HPDE6-E6E7 (cell line): ENCODE results near the gene TNK1.

Experiments
- DNase-seq: peaks from one replicate; pipeline ENCODE4 v3.0.0; 2011; ENCODE audit warnings: missing footprints; ENCODE audit errors: extremely low spot score

The TNK1 gene

DNA sequence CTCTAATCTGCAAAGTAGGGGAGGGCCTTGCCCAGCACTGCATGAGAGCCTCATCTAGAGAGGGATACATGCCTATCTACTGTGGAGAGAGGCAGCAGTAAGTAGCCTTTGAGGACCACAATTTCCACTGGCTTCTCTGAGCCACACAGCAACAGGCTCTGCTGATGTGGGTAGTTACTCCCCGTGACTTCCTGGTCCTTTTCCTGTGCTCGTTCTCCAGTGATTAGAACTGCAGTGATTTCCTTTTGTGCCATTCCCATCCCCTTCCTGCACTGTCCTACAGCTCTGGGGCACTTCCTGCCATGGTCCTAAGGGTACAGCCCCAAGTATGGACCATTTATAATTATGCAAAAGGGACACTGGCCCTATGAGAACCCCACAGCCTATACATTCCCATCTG, 10.4 kb downstream of the TNK1 start:
- no peak for DNase-seq

DNA sequence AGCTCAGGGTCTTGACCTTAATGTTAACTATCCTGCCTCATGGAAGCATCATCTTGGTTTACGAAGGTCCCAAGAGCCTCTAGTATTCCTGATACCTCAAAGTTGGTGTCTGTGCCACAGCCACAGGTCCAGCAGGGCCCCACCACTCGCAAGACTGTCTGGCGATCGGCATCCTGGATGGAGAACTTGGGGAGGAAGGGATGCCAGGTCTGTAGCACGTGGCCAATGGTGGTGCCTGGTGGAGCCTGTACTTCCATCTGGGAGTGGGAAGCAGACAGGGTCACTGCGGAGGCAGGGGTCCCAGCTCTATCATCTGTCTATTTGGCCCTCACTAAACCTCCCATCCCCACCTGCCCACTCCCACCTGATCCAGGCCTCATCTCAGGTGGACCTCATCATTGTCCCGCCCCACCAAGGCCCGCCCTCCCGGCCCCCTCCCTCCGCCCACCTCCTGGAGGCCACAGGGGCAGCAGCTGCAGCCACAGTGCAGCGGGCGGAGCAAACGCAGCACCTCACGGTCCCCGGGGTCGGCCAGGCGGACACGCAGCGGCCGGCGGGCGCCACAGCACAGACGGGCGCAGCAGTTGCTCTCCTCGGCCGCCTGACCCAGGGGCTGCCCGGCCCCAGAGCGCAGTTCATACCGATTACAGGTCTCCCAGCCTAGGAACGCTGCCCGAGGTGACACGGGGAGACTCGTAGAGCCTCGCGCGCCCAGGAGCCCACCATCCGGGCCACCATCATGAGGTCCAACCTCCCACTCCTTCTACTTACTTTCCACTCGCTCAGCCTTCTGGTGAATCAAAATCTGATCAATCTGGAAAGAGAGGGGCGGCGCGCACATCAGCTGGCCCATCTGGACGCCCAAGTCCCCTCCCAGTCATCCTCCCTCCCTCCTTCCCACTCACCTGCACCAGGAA, 12.1 kb downstream of the TNK1 start:
- no peak for DNase-seq

DNA sequence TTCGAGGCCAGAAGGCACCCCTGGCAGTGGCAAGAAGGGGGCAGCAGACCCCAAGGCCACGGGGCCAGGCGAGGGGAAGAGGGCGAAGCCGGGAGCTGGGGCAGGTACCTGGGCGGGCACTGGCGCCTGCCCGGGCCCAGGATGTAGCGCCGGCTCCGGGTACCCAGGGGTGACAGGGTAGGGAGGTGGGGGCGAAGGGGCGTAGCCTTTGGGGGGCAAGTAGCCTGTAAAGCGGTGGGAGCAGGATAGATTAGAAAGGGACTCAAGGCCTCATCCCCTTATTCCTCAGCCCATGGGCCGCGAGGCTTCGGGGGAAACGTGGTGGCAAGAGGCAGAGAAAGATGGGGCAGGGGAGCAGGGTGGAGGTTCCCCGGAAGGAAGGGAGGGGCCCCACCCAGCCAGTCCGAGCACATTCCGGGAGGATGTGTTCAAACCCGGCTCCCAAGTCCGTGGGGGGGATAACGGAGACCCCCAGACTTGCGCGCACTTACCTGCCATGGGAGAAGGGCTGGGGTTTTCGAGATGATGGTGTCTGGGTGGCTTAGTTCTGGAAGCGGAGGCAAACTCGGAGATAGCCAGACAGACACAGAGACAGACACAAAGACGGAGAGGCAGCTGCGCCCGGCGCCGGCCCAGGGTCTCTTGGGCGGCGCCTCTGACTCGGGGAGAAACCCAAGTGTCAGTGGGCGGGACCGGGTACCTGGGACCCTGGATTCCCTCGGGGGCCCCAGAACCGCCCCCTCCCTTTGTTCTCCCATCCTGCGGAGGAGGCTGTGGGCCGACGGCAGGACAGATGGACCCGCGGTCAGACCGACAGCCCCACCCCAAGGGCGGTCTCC, 12.9 kb downstream of the TNK1 start:
- DNase-seq, result no peak

DNA sequence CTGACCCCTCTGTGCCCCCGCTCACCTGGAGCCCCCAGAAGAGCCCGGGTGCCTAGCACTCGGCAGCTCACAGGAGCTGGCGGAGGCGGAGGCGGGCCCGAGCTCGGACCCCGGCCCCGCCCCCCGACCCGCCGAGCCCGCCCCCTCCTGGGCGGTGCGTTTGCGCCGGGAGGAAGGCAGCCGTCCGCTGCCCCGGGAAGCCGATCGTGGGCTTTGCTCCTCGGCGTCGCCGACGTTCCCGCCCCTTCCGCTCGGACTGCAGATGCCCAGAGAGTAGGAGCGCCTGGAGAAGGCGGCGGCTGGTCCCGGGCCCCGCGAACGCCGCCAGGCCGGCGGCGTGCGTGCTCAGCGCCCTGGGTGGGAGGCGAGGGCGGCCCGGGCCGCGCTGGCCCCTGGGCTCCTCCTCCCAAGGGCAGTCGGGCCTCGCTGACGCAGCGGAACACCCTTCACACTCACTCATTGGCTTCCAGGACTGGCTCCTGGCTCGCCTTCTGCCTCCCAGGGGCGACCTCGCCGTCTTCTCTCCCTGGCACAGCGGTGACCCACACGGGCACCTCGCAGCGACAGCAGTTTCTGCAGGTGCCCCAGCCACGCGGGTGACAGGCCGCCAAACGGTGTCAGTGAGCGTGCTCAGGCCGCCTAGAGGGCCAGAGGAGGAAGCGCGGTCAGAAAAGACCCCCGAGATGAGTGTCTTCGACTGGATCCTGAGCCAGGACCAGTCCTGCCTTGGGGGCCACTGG, 13.7 kb downstream of the TNK1 start, which contains the start of gene PLSCR3:
Gene PLSCR3, minus strand, starts transcription at position 74 of the 740 bp plus-strand sequence. CDS start 415 bp downstream, outside the sequence.
- DNase-seq, result peak; percentile 84

DNA sequence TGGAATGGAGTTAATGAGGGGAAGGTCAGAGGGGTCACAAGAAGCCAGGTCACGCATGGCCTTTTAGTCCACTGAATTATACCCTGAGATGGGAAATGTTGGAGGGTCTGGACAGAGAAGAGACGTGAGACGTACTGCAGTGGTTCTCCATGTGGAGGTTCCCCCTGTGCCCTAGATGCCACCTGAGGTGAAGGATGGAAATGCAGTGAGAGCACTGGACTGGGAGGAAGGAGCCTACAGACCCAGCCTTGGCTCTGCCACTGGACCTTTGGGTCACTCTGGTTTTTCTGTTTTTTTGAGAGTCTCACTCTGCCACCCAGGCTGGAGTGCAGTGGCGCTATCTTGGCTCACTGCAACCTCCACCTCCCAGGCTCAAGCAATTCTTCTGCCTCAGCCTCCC, 15.3 kb downstream of the TNK1 start:
- DNase-seq, result no peak

DNA sequence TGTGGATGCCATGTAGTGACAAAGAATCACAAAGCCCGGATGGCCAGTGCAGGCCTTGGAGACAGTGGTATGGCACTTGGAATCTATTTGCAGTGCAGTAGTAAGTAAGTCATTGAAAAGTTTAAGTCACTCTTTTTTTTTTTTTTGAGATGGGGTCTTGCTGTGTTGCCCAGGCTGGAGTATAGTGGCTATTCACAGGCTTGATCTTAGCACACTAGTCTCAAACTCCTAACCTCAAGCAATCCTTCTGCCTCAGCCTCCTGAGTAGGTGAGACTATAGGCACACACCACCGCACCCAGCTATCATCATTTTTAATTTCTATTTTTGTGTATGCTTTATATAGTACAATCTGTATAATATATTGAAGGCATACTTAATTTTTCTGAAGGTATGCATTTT, 17.7 kb downstream of the TNK1 start:
- DNase-seq, result no peak

DNA sequence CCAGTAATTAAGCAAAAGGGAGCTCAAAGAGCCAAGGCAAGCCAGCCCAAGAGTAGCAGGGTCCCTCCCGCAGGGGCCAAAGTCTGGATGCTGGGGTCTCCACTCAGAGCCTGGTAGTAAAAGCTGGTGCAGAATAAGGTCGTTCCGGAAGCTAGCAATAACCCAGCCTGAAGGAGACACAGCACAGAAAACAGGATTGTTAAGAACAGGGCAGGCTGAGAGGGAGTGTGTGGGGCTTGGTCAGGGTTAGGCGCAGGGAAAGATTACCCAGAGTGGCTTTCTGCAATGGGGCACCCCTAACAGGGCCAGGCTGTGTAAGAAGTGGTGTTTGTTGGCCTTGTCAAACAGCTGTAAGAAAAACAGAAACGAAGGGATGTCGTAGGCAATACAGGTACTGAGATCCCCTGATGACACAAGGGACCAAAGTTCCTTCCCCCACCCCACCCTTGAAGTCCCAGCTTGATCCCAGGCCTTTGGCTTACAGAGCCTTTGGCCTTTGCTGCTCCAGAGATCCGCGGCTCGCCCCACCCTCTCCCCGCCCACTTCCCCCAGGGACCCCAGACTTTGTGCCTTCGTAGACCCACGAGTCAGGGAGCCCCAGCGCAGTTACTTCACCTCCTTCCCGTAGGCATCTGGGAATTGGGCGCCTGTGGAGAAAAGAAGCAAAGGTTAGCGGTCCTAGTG, 22.3 kb downstream of the TNK1 start:
- no peak for DNase-seq

DNA sequence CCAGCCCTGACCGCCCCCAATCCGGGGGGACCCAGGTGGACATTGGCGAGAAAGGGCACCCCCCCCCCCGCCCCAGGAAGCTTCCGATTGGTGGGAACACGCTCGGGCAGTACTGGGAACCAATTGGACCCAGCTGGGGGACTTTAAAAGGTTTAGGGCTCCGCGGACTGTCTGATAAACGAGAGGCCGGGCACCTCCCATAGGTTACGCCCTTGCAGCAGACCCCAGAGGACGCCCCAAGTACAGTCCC, 22.8 kb downstream of the TNK1 start:
- peak; percentile 45 for DNase-seq

DNA sequence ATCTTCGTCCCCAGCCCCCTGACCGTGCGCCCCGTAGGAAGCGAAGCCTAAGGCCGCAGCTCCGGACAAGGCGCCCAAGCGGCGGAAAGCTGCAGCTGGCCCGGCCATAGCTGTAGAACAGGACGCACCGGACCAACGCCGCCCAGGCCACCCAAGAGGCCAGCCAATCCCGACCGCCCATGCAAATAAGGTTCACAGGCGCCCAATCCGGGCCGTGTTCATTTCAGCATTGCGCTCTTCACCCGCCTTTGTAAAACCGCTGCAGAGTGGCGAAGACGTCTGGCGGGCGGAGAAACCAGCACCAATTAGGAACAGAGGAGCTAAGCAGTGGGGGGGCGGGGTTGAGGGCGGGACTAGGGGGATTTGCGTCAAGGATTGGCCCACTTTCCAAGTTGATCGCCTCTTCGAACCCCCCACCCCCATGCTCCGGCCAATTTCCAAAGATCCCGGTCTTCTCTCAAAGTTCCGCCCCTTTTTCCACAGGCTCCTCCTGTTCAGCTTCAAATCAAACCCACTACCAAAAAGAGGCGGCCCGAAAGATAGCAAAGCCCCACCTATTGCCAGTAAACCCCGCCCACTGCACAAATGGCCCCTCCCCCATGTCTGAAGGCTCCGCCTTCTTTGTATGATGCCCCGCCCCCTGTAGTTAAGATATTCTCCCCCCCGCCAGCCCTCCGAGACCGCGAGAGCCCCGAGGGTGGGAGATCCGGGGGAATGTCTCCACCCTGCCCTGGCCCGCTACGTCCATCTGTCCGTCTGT, 23.3 kb downstream of the TNK1 start, which contains the start of gene TMEM256:
Gene TMEM256, minus strand, starts transcription at position 121 of the 760 bp plus-strand sequence. Its CDS starts 13 bp downstream, at position 108.
- DNase-seq, result peak; percentile 94

DNA sequence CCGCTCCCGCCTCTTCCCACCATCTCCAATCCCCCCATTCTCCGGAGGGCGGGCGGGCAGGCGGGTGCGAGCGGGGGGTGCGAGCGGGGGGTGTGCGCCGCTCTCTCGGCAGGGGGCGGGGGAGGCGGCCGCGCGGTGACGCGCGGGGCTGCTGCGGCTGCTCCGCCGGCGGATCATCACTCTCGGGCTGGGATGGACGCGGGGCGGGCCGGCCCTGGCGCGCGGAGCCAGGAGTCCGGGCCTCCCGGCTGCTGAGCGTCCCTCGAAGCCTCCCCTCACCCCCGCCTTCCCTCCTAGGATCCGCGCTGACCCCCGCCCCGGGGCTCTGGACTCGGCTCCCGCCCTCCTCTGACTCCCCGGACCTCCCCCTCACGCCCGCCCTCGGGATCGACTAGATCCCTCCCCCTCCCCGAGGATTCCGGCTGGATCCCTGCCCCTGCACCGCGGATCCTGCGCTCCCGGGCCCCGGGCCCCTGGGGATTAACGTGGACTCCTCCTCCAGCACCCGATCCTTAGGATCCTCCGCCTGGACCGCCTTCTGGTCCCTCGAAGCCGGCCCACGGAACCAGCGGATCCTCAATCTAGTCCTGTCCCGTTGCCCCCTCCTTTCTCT, 24.0 kb downstream of the TNK1 start:
- DNase-seq, result peak; percentile 48

DNA sequence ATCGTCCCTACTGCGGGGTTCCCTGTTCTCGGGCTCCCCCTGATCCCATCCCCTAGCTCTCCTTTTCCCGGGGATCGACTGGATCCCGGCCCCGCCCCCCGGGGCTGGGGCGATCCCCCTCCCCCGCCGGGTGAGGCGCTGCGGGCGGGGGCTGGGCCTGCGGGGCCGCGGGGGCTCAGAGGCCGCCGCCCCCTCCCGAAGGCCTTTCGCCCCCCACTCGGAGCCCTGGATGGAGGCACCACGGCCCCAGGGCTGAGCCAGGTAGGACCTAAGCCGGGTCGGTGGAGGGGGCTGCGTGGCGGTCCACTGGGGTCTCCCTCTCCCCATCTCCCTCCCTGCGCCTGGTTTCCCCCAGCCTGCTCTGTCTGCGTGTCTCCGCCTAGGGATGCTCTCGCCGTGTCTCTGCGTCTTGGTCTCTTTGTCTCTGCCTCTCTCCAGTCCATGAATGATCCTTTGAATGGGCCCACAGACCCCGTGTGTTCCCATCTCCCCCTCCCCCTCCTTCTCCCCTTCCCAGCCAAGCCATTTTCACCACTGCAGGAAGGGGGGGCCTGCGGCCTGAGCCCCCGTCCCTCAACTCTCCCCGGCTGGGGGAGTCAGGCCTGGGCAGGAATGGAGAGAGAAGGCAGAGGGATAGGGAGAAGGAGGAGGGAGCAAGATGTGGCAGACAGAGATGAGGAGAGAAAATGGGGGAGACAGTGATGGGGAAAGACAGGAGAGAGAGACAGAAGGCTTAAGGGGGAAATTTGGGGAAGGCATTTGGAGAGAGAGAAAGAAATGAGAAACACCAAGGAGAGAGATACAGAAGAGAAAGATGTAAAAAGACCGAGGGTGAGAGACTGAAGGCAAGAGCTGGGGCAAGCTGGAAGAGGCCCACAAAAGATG, 24.7 kb downstream of the TNK1 start:
- no peak for DNase-seq

DNA sequence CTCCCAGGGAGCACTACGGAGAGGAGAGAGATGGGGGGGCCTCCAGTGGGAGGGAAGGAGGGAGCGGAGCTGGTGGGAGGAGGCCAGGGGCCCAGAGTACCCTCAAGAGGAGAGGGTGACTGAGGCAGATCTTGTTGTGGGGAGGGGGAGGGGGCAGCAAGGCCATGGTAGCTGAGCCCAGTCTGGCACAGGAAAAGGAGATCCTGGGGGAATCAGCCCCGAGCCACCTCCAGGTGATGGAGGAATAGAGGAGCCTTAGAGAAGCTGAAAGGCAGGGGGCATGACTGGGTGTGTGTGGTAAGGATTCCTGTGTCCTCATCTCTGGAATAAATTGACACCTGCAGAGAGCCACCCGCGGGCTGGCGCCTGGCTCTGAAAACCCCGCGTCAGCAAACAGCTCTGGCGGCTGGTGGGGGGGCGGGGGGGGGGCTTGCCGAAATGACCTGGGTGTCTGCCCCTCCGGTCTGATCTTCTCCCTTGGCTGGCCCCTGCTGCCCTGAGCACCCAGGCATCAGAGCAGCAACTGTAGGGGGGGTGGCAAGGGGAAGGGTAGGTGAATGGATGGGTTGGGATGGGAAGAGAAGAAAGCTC, 25.4 kb downstream of the TNK1 start:
- no peak for DNase-seq

DNA sequence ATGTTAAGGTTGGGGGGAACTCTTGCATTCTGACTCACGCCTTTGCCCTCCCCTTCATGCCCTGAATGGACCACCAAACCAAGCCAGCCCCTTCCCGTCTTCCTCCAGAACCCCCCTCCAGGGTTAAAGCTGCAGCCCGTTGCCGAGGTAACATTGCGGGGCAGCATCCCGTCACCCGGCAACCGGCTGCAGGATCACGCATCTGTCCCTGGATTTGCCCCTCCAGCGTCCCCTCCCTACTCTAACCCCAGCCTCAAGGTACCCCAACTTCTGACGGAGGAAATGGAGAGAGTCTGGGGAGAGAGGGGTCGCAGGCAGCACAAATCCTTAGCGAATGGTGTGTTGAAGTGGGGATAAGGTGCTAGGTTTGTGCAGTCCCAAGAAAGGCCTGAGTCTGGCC, 26.2 kb downstream of the TNK1 start:
- DNase-seq, result no peak

DNA sequence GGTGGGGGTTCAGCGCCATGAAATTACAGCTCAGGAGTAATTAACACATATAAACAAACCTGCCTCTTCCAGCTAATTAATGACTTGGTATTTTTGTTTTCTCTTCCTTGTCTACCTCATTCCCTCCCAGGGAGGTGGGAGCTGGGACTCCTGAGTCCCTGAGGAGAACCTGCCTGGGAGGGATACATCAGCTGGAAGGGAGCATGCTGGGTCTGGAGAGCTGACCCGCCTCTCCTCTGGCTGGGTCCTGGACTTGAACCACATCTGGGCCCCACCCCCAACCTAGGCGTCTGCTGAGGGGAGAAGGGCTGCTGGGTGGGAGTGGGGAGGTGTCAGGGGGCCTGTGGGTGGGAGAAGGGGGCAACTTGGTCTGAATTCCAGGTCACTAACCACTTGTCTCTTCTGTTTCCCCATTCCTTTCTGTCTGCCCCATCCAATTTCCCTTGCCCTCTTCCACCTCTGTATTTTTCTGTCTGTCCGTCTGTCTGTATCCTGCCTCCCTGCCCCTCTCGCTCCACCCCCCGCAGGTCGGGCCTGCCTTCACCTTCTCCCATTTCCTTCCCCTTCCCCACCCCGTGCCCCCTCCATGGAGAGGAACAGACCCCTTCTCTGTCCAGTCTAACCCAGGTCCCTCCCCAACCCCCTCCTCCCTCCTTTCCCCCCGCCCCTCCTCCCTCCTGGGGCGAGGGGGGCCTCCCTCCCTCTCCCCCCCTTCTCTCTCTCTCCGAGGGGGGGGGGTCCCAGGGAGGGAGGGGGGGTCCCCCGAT, 26.8 kb downstream of the TNK1 start, which contains the start of gene NLGN2:
Gene NLGN2, plus strand, starts transcription at position 361 of the 767 bp plus-strand sequence. CDS start 411 bp downstream, outside the sequence.
- DNase-seq, result no peak

DNA sequence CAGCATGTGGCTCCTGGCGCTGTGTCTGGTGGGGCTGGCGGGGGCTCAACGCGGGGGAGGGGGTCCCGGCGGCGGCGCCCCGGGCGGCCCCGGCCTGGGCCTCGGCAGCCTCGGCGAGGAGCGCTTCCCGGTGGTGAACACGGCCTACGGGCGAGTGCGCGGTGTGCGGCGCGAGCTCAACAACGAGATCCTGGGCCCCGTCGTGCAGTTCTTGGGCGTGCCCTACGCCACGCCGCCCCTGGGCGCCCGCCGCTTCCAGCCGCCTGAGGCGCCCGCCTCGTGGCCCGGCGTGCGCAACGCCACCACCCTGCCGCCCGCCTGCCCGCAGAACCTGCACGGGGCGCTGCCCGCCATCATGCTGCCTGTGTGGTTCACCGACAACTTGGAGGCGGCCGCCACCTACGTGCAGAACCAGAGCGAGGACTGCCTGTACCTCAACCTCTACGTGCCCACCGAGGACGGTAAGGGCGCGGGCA, 27.4 kb downstream of the TNK1 start:
- no peak for DNase-seq

DNA sequence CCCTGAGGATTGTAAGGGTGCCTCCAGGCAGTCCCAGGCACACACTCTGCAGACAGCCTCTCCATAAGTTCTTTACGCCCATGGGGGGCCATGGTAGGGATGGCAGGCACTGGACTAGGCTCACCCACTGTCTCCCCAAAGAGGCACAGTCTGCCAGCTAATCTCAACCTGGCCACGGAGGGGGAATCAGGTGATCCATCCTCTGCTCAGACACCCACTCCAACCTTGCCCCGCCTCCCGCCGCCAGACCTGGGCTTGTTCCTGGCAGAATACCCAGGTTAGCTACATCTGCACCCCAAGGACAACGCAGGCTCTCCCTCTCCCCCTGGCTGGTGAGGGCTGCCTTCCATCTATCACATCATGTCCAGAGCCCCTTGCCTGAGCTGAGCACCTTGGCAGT, 28.0 kb downstream of the TNK1 start:
- no peak for DNase-seq

DNA sequence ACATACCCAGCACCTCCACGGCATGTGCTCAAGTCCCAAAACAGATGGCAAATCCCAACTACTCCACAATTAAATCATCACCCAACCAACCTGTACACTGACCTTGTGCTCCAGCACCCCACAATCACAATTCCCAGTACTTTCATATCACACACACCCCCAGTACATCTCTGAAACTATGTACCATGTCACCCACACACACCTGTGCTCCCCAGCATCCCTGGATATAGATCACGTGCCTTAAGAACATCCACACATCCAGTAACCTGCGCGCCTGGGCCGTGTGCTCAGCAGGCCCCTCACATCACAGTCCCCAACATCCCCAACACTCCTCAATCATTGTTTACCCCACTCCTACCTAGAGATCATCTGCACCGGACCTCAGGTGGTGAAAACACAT, 28.8 kb downstream of the TNK1 start:
- no peak for DNase-seq
